OCI-LY3 (cell line): ENCODE measurements around the gene CCS.

Experiments used
- H2AFZ ChIP-seq: fragments of 200-600, 300-600 bp; shearing (Covaris generic); 2 replicates; pipeline ENCODE4 v1.6.0; 2014; ENCODE audit warnings: antibody characterized with exemption, low read depth, low read length
- H3K27ac ChIP-seq: fragments of 200-600, 300-600 bp; sonication (generic); 2 replicates; pipeline ENCODE4 v1.5.1; 2014; ENCODE audit warnings: mild to moderate bottlenecking, low read length, moderate library complexity, mixed read lengths
- H3K27me3 ChIP-seq: fragments of 200-600, 300-600 bp; sonication (generic); 2 replicates; pipeline ENCODE4 v1.6.1; 2014; ENCODE audit warnings: low read depth, low read length, mixed read lengths
- H3K36me3 ChIP-seq: fragments of 200-600, 300-600 bp; sonication (generic); replicated peaks from 2 replicates; pipeline ENCODE3; 2014; ENCODE audit warnings: low read depth, low read length, mixed read lengths
- H3K4me1 ChIP-seq: fragments of 300-600, 200-600 bp; sonication (generic); 2 replicates; pipeline ENCODE4 v1.6.1; 2014; ENCODE audit warnings: low read length, mixed read lengths
- H3K4me2 ChIP-seq: fragments of 200-600, 300-600 bp; sonication (generic); 2 replicates; pipeline ENCODE4 v1.6.1; 2014; ENCODE audit warnings: low read length, mixed read lengths
- H3K4me3 ChIP-seq: fragments of 300-600, 200-600 bp; sonication (generic); 2 replicates; pipeline ENCODE4 v1.5.1; 2014; ENCODE audit warnings: antibody characterized with exemption, mild to moderate bottlenecking, low read length, moderate library complexity
- H3K79me2 ChIP-seq: fragments of 300-600, 200-600 bp; shearing (Covaris generic); 2 replicates; pipeline ENCODE4 v1.6.1; 2014; ENCODE audit warnings: mild to moderate bottlenecking, low read length, mixed read lengths
- H3K9ac ChIP-seq: fragments of 300-600, 200-600 bp; shearing (Covaris generic); 2 replicates; pipeline ENCODE4 v1.6.0; 2014; ENCODE audit warnings: mild to moderate bottlenecking, low read length, moderate library complexity
- H3K9me3 ChIP-seq: fragments of 200-600, 300-600 bp; shearing (Covaris generic); 2 replicates; pipeline ENCODE4 v1.6.1; 2014; ENCODE audit warnings: low read length, mixed read lengths; ENCODE audit not compliant: insufficient read depth
- H4K20me1 ChIP-seq: fragments of 200-600, 300-600 bp; sonication (generic); 2 replicates; pipeline ENCODE4 v1.6.1; 2016; ENCODE audit warnings: low read length, mixed read lengths; ENCODE audit not compliant: insufficient read depth
- CTCF ChIP-seq: fragments of 200-600, 300-600 bp; sonication (generic); IDR thresholded peaks from 2 replicates; pipeline ENCODE4 v1.5.1; 2014; ENCODE audit warnings: antibody characterized with exemption, low read length, low read depth
- EZH2phosphoT487 ChIP-seq: fragments of 200-600 bp; shearing (Covaris generic); IDR thresholded peaks from 2 replicates; pipeline ENCODE4 v1.6.1; 2018; ENCODE audit warnings: antibody characterized with exemption, mixed run types, low read depth

The CCS gene

DNA sequence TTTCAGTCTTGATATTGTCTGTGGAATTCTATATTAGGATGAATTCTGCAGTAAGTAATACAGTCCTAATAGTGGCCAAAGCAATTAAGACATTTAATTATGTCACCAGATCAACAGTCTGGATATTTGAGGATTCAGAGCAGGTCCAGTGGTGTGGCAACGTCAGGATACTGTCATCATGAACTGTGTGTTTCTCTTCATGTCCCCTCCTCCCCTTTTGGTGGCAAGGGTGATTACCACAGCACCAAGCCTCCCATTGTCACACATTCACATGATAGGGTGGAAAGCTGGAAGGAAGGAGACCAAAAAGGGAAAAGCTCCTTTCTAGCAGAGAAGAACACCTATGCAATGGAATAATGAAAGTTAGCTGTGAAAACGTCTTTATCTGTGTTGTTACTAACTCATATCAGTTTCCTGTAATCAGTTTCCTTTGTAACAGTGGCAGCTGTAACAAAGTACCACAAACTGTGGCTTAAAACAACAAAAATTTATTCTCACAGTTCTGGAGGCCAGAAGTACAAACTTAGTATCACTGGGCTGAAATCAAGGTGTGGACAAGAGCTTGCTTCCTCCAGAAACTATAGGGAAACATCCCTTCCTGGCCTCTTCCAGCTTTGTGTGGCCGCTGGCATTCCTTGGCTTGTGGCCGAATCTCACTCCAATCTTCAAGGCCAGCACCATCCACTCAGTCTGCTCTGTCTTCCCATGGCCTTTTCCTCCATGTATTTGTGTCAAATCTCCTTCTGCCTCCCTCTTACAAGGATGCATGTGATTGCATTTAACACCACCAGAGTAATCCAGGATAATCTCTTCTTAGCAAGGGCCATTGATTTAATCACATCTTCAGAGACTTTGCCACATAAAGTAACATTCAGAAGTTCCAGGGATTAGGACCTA is 17.0 kb downstream of the CCS start:
- peaks cover 2% of the 10 kb centered on the region for H3K79me2 ChIP-seq
- TF ChIP-seq CTCF (no peak), EZH2phosphoT487 (no peak)

GRCh38 chr11:66612458-66612857 is 19.5 kb downstream of the CCS start:
- peaks cover 8% of the 10 kb centered on the region for H4K20me1 ChIP-seq
- H3K4me1 ChIP-seq = peaks cover 8% of the 10 kb centered on the region
- H3K4me3 ChIP-seq = no peak overlapping the region
- no peak overlapping the region for H2AFZ ChIP-seq
- H3K79me2 ChIP-seq = peaks cover 26% of the 10 kb centered on the region
- TF ChIP-seq EZH2phosphoT487 (no peak), CTCF (no peak)
- H3K9ac ChIP-seq = no peak overlapping the region
- no peaks in the 10 kb centered on the region for H3K27me3 ChIP-seq
- H3K27ac ChIP-seq = no peak overlapping the region
- H3K4me2 ChIP-seq = no peak overlapping the region
- H3K9me3 ChIP-seq = no peaks in the 10 kb centered on the region
- peaks cover 12% of the 10 kb centered on the region for H3K36me3 ChIP-seq

More for the DNA sequence above, 17.0 kb downstream of the CCS start:
- Histone ChIP-seq H3K4me1 (peaks cover 5% of the 10 kb centered on the region), H4K20me1 (no peaks in the 10 kb centered on the region), H3K9ac (no peak overlapping the region), H3K4me3 (no peak overlapping the region), H2AFZ (no peak overlapping the region), H3K4me2 (no peak overlapping the region), H3K9me3 (no peaks in the 10 kb centered on the region), H3K27ac (no peak overlapping the region), H3K27me3 (no peaks in the 10 kb centered on the region), H3K36me3 (peaks cover 15% of the 10 kb centered on the region)

DNA sequence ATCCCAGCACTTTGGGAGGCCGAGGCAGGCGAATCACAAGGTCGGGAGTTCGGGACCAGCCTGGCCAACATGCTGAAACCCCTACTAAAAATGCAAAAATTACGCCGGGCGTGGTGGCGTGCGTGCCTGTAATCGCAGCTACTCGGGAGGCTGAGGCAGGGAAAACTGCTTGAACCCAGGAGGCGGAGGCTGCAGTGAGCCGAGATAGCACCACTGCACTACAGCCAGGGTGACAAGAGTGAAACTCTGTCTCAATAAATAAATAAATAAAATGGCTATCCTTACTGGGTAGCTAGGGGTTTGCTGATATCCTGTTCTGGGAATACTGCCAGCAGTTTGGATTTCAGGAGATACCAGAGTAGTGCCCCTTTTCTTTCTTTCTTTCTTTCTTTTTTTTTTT is 21.1 kb downstream of the CCS start:
- H3K79me2 ChIP-seq = peaks cover 42% of the 10 kb centered on the region
- H3K4me3 ChIP-seq = no peak overlapping the region
- H3K27me3 ChIP-seq = no peaks in the 10 kb centered on the region
- peaks cover 18% of the 10 kb centered on the region for H3K4me1 ChIP-seq
- H3K4me2 ChIP-seq = no peak overlapping the region
- H3K36me3 ChIP-seq = peaks cover 25% of the 10 kb centered on the region
- no peak overlapping the region for H2AFZ ChIP-seq
- peaks cover 24% of the 10 kb centered on the region for H4K20me1 ChIP-seq
- no peaks in the 10 kb centered on the region for H3K9me3 ChIP-seq
- H3K9ac ChIP-seq = no peak overlapping the region
- H3K27ac ChIP-seq = no peak overlapping the region
- TF ChIP-seq EZH2phosphoT487 (no peak), CTCF (no peak)

- TF ChIP-seq CTCF (no peak), EZH2phosphoT487 (no peak)
- Histone ChIP-seq H3K9ac (peak within 1 kb of the TSS; percentile 87), H3K27ac (peak within 1 kb of the TSS; percentile 74), H3K4me3 (peak within 1 kb of the TSS; percentile 88), H3K27me3 (no peaks in the 10 kb centered on the region), H3K9me3 (no peaks in the 10 kb centered on the region), H2AFZ (no peak within 1 kb of the TSS; the same call in 1 of the 2 replicates), H3K79me2 (peaks cover 67% of the 10 kb centered on the region), H3K4me2 (peak within 1 kb of the TSS; percentile 94), H3K4me1 (peaks cover 27% of the 10 kb centered on the region), H4K20me1 (peaks cover 45% of the 10 kb centered on the region), H3K36me3 (peaks cover 32% of the 10 kb centered on the region)
These were observed 23.6 kb downstream of the CCS start, which contains the start of gene RBM14 for GRCh38 chr11:66616379-66617154. Gene RBM14 (plus strand): TSS chr11:66616630. CDS start chr11:66616721, 91 bp downstream.
